HG03457 (cell line): ENCODE data around the gene NUDT4.

ENCODE experiments used
- ATAC-seq: cut with Tn5 transposase; IDR thresholded peaks from one replicate; pipeline ENCODE4 v1.9.1; 2021; ENCODE audit warnings: moderate number of reproducible peaks; ENCODE audit not compliant: unreplicated experiment

NUDT4 gene

DNA sequence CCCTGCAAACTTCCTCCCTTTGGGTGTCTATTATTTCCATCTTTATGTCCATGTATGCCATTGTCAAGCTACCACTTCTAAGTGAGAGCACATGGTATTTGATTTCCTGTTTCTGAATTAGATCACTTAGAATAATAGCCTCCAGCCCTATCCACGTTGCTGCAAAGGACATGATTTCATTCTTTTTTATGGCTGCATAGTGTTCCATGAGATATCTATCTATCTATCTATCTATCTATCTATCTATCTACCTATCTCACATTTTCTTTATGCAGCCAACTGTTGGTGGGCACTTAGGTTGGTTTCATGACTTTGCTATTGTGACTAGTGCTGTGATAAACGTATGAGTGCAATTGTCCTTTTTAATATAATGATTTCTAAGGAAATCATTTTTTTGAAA lies 78.4 kb downstream of the NUDT4 start:
- ATAC-seq: no peak
